GM12891 (cell line): ENCODE measurements around the gene LHFPL3.

ENCODE experiments used
- DNase-seq: peaks from one replicate; pipeline ENCODE4 v3.0.0; 2011; ENCODE audit warnings: low spot score; ENCODE audit not compliant: insufficient read length
- FAIRE-seq: peaks from 2 replicates; lab custom pipeline; 2011; peaks lifted over from hg19 to GRCh38; lab: Jason Lieb, UNC
- PAX5 ChIP-seq: IDR thresholded peaks from 2 replicates; pipeline ENCODE4 v1.6.1; 2011; ENCODE audit warnings: low read length, moderate library complexity, mild to moderate bottlenecking; ENCODE audit not compliant: insufficient read depth, severe bottlenecking
- POLR2A ChIP-seq: IDR thresholded peaks from 2 replicates; pipeline ENCODE4 v1.6.1; 2011; ENCODE audit warnings: low read depth, low read length, control low read depth
- POLR2AphosphoS5 ChIP-seq: IDR thresholded peaks from 2 replicates; pipeline ENCODE4 v1.6.1; 2011; ENCODE audit warnings: low read depth, low read length, control low read depth
- POU2F2 ChIP-seq: IDR thresholded peaks from 2 replicates; pipeline ENCODE4 v1.6.1; 2011; ENCODE audit warnings: low read depth, mild to moderate bottlenecking, control low read depth, low read length, moderate library complexity
- SPI1 ChIP-seq: IDR thresholded peaks from 2 replicates; pipeline ENCODE4 v1.6.1; 2011; ENCODE audit warnings: low read depth, low read length, control low read depth
- TAF1 ChIP-seq: IDR thresholded peaks from 2 replicates; pipeline ENCODE4 v1.6.1; 2011; ENCODE audit warnings: low read depth, low read length, control low read depth

Gene LHFPL3

DNA sequence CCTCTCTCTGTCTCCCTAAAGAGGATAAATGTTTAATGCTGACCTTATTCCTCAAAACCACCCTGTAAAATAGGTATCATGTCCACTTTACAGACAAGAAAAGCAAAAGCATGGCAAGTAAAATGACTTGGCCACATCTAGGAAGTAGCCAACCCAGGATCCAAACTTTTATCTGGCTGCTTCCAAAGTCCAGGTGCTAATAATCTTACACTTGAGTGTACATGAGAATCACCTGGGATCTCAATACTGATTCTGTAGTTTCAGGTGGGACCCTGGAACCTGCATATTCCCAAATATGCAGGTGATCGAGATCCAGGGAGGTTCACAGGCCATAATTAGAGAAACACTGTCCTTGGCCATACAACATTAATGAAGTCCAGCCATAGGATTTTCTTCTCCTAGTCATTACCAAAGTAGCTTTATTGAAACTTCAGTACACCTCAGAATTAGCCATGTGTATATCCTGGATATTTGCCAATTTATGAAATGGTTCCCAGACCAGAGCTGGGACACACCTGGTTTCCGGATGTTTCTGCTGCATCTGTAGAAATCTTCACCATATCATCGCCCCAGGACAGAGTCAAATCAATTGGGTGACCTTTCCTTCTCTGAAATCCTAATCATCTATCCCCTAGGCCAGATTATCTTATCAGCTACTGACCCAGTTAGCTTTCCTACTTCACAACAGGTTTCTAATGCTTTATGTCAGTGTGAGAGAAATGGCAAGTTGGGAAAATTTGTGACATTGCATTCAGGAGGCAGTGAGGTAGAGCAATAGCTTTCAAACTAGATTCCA, 566.5 kb downstream of the LHFPL3 start:
- no peak for TF ChIP-seq SPI1
- no peak for DNase-seq
- FAIRE-seq = no peak

DNA sequence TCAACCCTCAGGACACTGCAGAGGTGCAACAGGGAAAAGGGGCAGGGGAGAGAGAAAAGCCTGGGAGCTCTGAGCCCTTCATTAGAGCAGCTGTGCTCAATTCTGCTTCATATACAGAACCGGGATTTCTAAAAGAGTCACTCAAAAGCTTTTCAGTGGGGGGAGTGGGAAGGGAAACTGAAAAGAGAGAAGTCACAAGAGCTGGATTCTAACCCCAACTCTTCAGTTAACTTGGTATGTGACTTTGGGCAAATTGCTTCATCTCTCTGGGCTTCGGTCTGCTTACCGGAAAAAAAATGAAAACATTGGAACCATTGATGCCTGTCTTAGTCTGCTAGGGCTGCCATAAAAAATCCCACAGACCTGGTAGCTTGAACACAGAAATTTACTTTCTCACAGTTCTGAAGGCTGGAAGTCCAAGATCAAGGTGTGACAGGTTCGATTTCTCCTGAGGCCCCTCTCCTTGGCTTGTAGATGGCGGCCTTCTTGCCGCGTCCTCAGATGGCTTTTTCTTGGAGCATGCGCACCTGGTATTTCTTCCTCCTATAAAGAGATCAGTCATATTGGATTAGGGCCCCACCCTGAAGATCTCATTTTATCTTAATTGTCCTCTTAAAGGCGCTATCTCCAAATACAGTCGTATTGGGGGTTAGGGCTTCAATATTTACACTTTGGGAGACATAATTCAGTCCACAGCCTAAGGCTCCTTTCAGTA, 567.3 kb downstream of the LHFPL3 start:
- DNase-seq (no peak), FAIRE-seq (no peak)
- TF ChIP-seq TAF1 (no peak), PAX5 (no peak), POU2F2 (no peak), POLR2AphosphoS5 (no peak), POLR2A (no peak), SPI1 (peak; percentile 62)

DNA sequence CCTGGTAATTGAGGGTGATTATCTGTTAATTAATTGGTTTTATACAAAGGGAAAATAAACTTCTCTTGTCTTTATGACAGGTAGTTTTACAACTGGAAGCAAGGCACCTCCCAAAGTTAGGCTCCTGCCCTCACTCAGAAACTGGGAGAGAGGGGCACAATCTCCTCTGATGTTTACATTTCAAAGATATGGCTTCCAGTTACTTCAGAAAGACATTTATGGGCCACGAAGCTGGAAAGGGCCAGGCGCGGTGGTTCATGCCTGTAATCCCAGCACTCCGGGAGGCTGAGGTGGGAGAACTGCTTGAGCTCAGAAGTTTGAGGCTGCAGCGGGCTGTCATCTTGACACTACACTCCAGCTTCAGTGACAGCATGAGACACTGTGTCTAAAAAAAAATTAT, 570.0 kb downstream of the LHFPL3 start:
- FAIRE-seq = no peak
- DNase-seq = no peak
- TF ChIP-seq POU2F2 = no peak
- no peak for TF ChIP-seq TAF1
- no peak for TF ChIP-seq POLR2AphosphoS5
- TF ChIP-seq SPI1 = no peak
- no peak for TF ChIP-seq PAX5
- TF ChIP-seq POLR2A = no peak

DNA sequence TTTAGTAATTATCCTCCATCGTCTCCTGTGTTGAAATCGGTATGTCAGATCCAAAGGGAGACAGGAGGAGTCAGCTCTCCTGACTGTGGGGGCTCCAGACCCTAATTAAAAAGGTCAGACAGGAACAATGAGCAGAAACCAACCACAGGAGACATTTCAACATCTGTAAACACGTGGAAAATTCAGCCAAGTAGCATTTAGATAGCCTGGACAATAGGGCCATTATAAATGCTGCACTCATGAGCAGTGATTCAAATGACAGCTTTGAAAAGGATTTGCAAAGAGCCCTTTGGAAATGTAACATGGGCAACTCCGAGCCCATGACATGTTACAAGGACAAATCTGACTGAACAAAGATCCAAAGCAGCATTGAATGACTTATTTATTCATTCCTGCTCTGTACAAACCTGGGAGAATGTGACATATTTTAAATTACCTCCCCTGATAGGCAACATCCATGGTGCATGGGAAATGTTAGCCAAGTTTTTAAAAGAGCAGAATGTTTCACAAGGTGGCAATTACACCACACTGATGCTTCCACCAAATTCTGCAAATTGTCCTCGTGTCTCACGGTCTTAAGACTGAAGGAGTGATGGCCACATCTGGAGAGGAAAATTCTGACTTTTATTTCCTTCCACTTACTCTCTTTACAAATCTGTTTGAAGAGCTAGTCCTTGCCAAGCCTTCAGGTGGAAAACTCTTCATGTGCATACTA, 572.3 kb downstream of the LHFPL3 start:
- DNase-seq = no peak
- FAIRE-seq = no peak
- no peak for TF ChIP-seq PAX5
- TF ChIP-seq POLR2AphosphoS5 = no peak
- TF ChIP-seq POLR2A = no peak
- TF ChIP-seq POU2F2 = no peak
- TF ChIP-seq SPI1 = no peak
- TF ChIP-seq TAF1 = no peak

DNA sequence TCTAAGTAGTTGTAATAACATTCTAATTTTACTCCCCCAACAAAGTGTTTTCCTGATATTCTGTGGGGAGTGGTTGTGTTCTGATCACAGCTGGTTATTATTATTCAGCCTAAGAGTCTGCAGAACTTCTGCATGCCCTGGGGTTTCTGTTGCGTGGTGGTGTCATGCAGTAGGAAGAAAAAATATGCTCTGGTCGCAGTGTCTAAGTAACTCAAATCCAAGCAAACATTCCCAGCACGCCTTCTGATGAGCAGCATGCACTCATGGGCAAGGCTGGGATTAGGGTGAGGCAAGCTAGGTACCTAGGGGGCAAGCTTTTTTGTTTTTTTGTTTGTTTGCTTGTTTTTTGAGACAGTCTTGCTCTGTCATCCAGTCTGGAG, 572.8 kb downstream of the LHFPL3 start:
- FAIRE-seq (no peak), DNase-seq (no peak)
- no peak for TF ChIP-seq TAF1
- no peak for TF ChIP-seq SPI1
- TF ChIP-seq POLR2A = no peak
- no peak for TF ChIP-seq PAX5
- TF ChIP-seq POLR2AphosphoS5 = no peak
- TF ChIP-seq POU2F2 = no peak

DNA sequence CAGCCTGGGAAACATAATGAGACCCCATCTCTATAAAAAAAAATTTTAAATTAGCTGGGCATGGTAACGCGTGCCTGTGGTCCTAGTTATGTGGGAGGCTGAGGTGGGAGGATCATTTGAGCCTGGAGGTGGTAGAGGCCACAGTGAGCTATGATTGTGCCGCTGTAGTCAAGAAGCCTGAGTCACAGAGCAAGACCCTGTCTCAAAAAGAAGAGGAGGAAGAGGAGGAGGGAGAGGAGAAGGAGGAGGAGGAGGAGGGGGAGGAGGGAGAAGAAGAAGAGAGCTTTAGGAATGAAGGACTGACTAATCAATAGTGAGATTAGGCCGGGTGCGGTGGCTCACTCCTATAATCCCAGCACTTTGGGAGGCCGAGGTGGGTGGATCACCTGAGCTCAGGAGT, 573.8 kb downstream of the LHFPL3 start:
- FAIRE-seq = no peak

DNA sequence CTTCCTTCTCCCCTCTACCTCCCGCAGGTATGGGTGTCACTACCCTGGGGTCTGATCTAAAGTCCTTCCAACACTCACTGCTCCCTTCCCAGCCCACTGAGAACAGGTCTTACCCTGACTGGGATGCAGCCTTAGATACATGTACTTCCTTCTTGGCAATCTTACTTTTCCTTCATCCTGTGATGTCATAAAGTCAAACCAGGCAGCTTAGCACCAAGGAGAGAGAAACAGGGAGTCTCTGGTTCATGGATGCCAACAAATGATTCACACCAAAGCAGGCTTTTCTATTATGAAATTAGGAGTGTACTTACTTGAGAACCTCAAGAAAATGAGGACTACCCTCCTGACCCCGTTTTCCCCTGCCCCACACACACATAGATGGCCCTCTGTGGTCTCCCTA, 574.6 kb downstream of the LHFPL3 start:
- no peak for FAIRE-seq
- no peak for DNase-seq
- TF ChIP-seq POLR2A = no peak
- no peak for TF ChIP-seq POU2F2
- TF ChIP-seq PAX5 = no peak
- TF ChIP-seq TAF1 = no peak
- TF ChIP-seq SPI1 = no peak
- TF ChIP-seq POLR2AphosphoS5 = no peak

More for the DNA sequence above, 573.8 kb downstream of the LHFPL3 start:
- TF ChIP-seq TAF1 (no peak), POLR2A (no peak), POU2F2 (no peak), POLR2AphosphoS5 (no peak), SPI1 (no peak), PAX5 (no peak)
- no peak for DNase-seq

DNA sequence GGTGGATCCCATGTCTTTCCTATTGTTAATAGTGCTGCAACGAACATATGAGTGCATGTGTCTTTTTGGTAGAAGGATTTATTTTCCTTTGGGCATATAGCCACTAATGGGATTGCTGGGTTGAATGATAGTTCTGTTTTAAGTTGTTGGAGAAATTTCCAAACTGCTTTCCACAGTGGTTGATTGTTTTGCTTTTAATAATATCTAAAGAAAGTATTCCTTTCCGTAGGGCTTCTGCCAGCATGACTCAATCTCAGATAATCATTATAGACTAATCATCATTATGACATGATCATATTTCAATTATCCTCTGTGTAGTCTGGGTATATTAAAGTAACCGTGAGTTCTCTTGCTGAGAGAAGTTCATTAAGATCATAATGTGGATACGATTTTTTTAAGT, 575.4 kb downstream of the LHFPL3 start:
- TF ChIP-seq POU2F2 = no peak
- no peak for TF ChIP-seq PAX5
- TF ChIP-seq POLR2A = no peak
- no peak for TF ChIP-seq SPI1
- no peak for TF ChIP-seq TAF1
- TF ChIP-seq POLR2AphosphoS5 = no peak
- FAIRE-seq (no peak), DNase-seq (no peak)

DNA sequence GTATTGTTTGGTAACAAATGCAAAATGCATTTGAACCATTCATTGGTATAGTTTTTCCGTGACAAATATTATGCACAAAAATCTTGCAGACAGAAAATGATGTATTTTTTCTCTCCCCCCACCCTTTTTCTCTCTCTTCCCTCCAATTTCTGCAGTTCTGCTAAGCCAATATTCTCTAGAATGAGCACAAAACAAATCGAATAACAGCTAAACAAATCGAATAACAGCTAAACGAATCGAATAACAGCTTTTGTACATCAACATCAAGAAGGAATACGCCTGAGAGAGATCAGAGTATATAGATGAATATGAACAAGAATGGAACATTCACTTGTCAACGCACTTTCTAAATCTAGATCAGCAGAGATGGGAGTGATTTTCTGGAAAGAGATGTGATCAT, 577.6 kb downstream of the LHFPL3 start:
- no peak for DNase-seq
- TF ChIP-seq TAF1 (no peak), POLR2AphosphoS5 (no peak), POU2F2 (no peak), PAX5 (no peak), SPI1 (no peak), POLR2A (no peak)
- no peak for FAIRE-seq

DNA sequence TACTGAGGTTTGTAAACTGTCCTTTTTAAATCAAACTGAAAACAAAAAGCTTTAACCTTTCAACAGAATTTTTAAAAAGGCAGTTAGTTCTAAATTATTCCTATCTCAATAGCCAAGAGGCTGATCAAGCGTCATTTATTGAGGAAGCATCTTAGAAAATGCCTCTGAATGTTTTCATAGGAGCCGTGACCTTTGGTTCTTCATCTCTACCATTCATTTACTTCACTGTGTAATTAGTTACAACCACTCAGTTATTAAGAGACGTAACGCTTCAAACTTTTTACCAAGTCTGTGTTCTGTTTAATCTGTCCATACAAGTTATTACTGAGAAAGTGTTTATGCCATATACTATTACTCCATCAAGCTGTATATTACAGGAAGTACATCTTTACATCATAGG, 578.2 kb downstream of the LHFPL3 start:
- TF ChIP-seq PAX5 (no peak), POLR2A (no peak), POLR2AphosphoS5 (no peak), TAF1 (no peak), SPI1 (no peak), POU2F2 (no peak)
- no peak for FAIRE-seq
- no peak for DNase-seq

DNA sequence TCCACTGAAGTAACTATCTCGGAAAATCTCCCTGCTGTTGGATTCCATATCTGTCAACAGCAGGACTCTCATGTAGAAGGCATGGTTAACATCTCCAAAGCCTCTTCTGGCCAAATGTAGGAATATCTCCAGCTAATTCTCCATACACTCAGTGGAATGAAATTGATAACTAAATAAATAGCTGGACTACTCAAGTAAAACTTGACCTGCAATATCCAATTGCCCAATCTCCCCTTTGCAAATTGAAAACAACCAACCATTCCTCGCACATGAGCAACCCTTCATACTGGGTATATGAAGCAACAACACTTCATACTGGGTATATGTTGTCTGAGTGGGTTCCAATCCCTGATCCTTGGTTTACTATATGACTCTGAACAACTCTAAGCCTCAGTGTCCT, 580.2 kb downstream of the LHFPL3 start:
- no peak for FAIRE-seq
- TF ChIP-seq POLR2A (no peak), SPI1 (no peak), POLR2AphosphoS5 (no peak), POU2F2 (no peak), TAF1 (no peak), PAX5 (no peak)
- no peak for DNase-seq

DNA sequence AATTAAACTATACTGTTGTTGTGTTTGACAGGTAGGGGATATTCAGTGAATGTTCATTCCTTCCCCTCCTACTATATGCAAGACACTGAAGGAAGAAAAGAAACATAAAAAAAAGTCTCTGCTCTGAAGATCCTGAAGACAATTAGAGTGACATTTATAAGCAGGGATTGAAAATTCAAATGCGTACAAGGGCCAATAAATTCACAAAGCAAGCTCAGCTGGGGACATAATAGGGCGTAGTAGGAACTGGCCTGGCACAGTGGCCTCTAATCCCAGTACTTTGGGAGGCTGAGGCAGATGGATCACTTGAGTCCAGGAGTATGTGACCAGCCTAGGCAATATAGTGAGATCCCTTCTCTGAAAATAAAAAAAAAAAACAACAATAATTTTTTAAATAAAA, 580.7 kb downstream of the LHFPL3 start:
- no peak for DNase-seq
- TF ChIP-seq POLR2A (no peak), POLR2AphosphoS5 (no peak), TAF1 (no peak), PAX5 (no peak), SPI1 (no peak), POU2F2 (no peak)
- no peak for FAIRE-seq
